Ishikawa (cell line): ENCODE data around the gene IGSF22.

Experiments
- CREB1 ChIP-seq: IDR thresholded peaks from 2 replicates; pipeline ENCODE4 v1.6.1; 2012; ENCODE audit warnings: low read depth
- EGR1 ChIP-seq: IDR thresholded peaks from 2 replicates; pipeline ENCODE4 v1.6.1; 2012
- EP300 ChIP-seq: IDR thresholded peaks from 2 replicates; pipeline ENCODE4 v1.6.1; 2012; ENCODE audit warnings: borderline replicate concordance
- FOXM1 ChIP-seq: IDR thresholded peaks from 2 replicates; pipeline ENCODE4 v1.6.1; 2012; ENCODE audit warnings: low read depth, borderline replicate concordance
- NFIC ChIP-seq: IDR thresholded peaks from 2 replicates; pipeline ENCODE4 v1.6.1; 2012
- RAD21 ChIP-seq: IDR thresholded peaks from 2 replicates; pipeline ENCODE4 v1.6.1; 2012; ENCODE audit warnings: low read depth
- TAF1 ChIP-seq: IDR thresholded peaks from 2 replicates; pipeline ENCODE4 v1.6.1; 2012; ENCODE audit warnings: low read depth, mild to moderate bottlenecking
- TCF12 ChIP-seq: IDR thresholded peaks from 2 replicates; pipeline ENCODE4 v1.6.1; 2012; ENCODE audit warnings: low read depth
- TEAD4 ChIP-seq: IDR thresholded peaks from 2 replicates; pipeline ENCODE4 v1.6.1; 2012
- YY1 ChIP-seq: IDR thresholded peaks from 2 replicates; pipeline ENCODE4 v1.6.1; 2012; ENCODE audit warnings: low read depth
- ZBTB7A ChIP-seq: IDR thresholded peaks from 2 replicates; pipeline ENCODE4 v1.6.1; 2012; ENCODE audit warnings: low read depth
- TF ChIP-seq, protein P1 (sequence below): IDR thresholded peaks from 2 replicates; pipeline ENCODE4 v1.6.1; 2012
- TF ChIP-seq, protein P2 (sequence below): IDR thresholded peaks from 2 replicates; pipeline ENCODE4 v1.6.1; 2012; ENCODE audit warnings: low read depth, mild to moderate bottlenecking
- TF ChIP-seq, protein P3 (sequence below): IDR thresholded peaks from 2 replicates; pipeline ENCODE4 v1.6.1; 2012

DNA sequence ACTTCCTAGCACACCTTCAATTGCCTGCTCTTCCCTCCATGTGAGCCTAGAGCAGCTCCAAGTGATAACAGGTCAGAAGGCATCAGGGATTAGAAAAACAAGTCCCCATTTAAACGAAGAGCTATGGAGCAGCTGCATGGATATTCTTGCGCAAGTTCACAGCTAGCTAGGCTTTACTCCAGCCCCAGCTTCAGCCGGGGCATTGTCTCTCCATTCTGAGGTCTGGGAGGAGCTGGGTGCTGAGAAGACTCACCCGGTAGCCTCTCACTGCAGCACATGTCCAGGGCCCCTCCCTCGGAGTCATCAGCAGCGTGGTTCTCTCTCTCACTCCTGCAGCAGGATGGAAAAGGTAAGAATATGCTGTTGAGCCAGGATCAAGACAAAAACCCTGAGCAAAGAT is 39.6 kb upstream of the IGSF22 start:
- TF ChIP-seq, protein P1, sequence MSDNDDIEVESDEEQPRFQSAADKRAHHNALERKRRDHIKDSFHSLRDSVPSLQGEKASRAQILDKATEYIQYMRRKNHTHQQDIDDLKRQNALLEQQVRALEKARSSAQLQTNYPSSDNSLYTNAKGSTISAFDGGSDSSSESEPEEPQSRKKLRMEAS = no peak
- TF ChIP-seq CREB1 (no peak), EP300 (no peak), NFIC (no peak), EGR1 (no peak), FOXM1 (no peak), TEAD4 (no peak), YY1 (no peak), TCF12 (no peak), RAD21 (no peak), ZBTB7A (no peak), TAF1 (no peak)
- TF ChIP-seq, protein P2, sequence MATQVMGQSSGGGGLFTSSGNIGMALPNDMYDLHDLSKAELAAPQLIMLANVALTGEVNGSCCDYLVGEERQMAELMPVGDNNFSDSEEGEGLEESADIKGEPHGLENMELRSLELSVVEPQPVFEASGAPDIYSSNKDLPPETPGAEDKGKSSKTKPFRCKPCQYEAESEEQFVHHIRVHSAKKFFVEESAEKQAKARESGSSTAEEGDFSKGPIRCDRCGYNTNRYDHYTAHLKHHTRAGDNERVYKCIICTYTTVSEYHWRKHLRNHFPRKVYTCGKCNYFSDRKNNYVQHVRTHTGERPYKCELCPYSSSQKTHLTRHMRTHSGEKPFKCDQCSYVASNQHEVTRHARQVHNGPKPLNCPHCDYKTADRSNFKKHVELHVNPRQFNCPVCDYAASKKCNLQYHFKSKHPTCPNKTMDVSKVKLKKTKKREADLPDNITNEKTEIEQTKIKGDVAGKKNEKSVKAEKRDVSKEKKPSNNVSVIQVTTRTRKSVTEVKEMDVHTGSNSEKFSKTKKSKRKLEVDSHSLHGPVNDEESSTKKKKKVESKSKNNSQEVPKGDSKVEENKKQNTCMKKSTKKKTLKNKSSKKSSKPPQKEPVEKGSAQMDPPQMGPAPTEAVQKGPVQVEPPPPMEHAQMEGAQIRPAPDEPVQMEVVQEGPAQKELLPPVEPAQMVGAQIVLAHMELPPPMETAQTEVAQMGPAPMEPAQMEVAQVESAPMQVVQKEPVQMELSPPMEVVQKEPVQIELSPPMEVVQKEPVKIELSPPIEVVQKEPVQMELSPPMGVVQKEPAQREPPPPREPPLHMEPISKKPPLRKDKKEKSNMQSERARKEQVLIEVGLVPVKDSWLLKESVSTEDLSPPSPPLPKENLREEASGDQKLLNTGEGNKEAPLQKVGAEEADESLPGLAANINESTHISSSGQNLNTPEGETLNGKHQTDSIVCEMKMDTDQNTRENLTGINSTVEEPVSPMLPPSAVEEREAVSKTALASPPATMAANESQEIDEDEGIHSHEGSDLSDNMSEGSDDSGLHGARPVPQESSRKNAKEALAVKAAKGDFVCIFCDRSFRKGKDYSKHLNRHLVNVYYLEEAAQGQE = no peak
- TF ChIP-seq, protein P3, sequence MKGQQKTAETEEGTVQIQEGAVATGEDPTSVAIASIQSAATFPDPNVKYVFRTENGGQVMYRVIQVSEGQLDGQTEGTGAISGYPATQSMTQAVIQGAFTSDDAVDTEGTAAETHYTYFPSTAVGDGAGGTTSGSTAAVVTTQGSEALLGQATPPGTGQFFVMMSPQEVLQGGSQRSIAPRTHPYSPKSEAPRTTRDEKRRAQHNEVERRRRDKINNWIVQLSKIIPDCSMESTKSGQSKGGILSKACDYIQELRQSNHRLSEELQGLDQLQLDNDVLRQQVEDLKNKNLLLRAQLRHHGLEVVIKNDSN = no peak
